Psoas muscle (tissue), 8 donors: ENCODE data around the gene SGMS1. TPM values are rescaled to one million over a fixed set of nuclear protein-coding genes. Genes with fewer than 3 reads are reported as not detected.

Experiments
- ATAC-seq, 4 donors: fragments of 200-7000 bp; cut with Tn5 transposase; one replicate each; pipeline ENCODE4 v1.9.1; 2020; ENCODE audit warnings: moderate library complexity in 3 of 4, mild to moderate bottlenecking in 2 of 4
- DNase-seq, 2 donors: peaks; one replicate each; pipeline ENCODE4 v3.0.0-alpha.2; 2020
- H3K27ac ChIP-seq: fragments of 200-600 bp; one replicate; pipeline ENCODE4 v1.8.0; 2022
- H3K27me3 ChIP-seq, 3 donors: fragments of 200-600 bp in 1 of 3; one replicate each; pipeline versions ENCODE4 v1.6.1 to v1.8.0; 2013 to 2022; ENCODE audit warnings: low read length in 2 of 3, mild to moderate bottlenecking in 2 of 3, moderate library complexity in 1 of 3; ENCODE audit not compliant: insufficient read depth in 3 of 3
- H3K36me3 ChIP-seq, 2 donors: fragments of 200-600 bp in 1 of 2; one replicate each; pipeline versions ENCODE4 v1.6.1 to v1.8.0; 2013 to 2022; ENCODE audit warnings: low read depth in 1 of 2, mild to moderate bottlenecking in 1 of 2, moderate library complexity in 1 of 2; ENCODE audit not compliant: insufficient read depth in 1 of 2
- H3K4me1 ChIP-seq: fragments of 200-600 bp; one replicate; pipeline ENCODE4 v1.8.0; 2022
- H3K4me3 ChIP-seq: fragments of 200-600 bp; one replicate; pipeline ENCODE4 v1.8.0; 2022; ENCODE audit warnings: mild to moderate bottlenecking
- H3K9me3 ChIP-seq: fragments of 200-600 bp; one replicate; pipeline ENCODE4 v1.8.0; 2022
- WGBS, 3 donors: extraction: QIAGEN DNeasy Blood & Tissue Kit; methylation state at CpG; one replicate each; pipeline versions ENCODE4 v1.1.6 to v1.1.7; 2013; 5-methylcytosine and 5-hydroxymethylcytosine counted together
- intact Hi-C, 2 donors: fragments of 100-400 bp; cut with DNase I; formaldehyde crosslinking; loops; one replicate each; pipeline versions ENCODE4 v1.11.0 to v1.14.2; 2022
- polyA plus RNA-seq, 3 donors: library from polyadenylated mRNA; stranded (reverse); fragments of 200-250 nt; gene quantifications; one replicate each; pipeline ENCODE4 v1.2.3, GENCODE V29; 2013
- total RNA-seq, 4 donors: library from RNA; stranded (reverse); fragmentation: NEBNext Ultra II Directional in 2 of 4; extraction: Animal tissue kit (Norgen Biotek cat#: 25700) in 2 of 4; gene quantifications; one replicate each; pipeline versions ENCODE4 v1.2.1 to v1.2.4, GENCODE V29; 2021 to 2023
- TF ChIP-seq, protein P1 (sequence below): fragments of 200-600 bp; IDR thresholded peaks from one replicate; pipeline ENCODE4 v1.8.0; 2022; ENCODE audit warnings: antibody characterized with exemption
- donor health status: healthy with polysubstance abuse.
- donor health status: DM: no; HTN: no; CAD: no; lungs with moderate emphysema.
- donor health status: Bipolar disorder and iron deficiency.
- donor health status: healthy.
- donor health status: DM: yes; HTN: yes; CAD: no.
- donor health status: DM: no; HTN: no; CAD: no.
- donor health status: DM: no; HTN: no; CAD: no.
- donor health status: DM: yes; HTN: yes; CAD: no.

The SGMS1 gene
- total and polyA plus RNA-seq, 7 donors: 6.2 to 16.7 (median 11.3) TPM

GRCh38 chr10:50316174-50316573 is 307.6 kb downstream of the SGMS1 start:
- intact Hi-C loops: no loop called here
- TF ChIP-seq, protein P1, sequence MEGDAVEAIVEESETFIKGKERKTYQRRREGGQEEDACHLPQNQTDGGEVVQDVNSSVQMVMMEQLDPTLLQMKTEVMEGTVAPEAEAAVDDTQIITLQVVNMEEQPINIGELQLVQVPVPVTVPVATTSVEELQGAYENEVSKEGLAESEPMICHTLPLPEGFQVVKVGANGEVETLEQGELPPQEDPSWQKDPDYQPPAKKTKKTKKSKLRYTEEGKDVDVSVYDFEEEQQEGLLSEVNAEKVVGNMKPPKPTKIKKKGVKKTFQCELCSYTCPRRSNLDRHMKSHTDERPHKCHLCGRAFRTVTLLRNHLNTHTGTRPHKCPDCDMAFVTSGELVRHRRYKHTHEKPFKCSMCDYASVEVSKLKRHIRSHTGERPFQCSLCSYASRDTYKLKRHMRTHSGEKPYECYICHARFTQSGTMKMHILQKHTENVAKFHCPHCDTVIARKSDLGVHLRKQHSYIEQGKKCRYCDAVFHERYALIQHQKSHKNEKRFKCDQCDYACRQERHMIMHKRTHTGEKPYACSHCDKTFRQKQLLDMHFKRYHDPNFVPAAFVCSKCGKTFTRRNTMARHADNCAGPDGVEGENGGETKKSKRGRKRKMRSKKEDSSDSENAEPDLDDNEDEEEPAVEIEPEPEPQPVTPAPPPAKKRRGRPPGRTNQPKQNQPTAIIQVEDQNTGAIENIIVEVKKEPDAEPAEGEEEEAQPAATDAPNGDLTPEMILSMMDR: no peak
- Histone ChIP-seq H3K4me1 (peaks cover 10% of the 10 kb centered on the region), H3K4me3 (no peak overlapping the region), H3K36me3 (peaks cover 0 to 1% of the 10 kb centered on the region in 2 donors), H3K27ac (no peak overlapping the region), H3K27me3 (no peaks in the 10 kb centered on the region), H3K9me3 (no peaks in the 10 kb centered on the region)
- WGBS, 3 donors: 75 to 82% (median 78%) methylated on average over 3 of the region's 3 CpGs
- no peak for ATAC-seq
- DNase-seq: no peak

DNA sequence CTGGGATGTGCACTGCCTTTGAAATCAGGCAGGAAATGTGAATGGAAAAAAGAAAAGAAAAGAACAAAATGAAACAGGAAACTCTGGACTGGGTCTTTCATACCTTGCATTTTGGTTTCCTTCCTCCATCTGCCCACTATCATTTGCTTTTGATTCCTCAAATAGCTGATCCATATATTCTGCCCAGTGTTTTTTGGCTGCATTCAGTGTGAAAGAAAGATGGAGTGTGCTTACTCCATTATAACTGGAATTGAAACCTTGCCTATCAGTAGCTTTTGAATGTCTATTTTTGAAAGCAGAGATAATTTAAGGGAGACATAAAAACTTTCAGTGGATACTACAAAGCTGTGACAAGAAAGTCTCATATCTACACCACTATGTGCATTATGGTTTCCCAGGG is 308.3 kb downstream of the SGMS1 start:
- H3K4me1 ChIP-seq: peaks cover 10% of the 10 kb centered on the region
- H3K27ac ChIP-seq: no peak overlapping the region
- peaks cover 0 to 9% of the 10 kb centered on the region in 2 donors for H3K36me3 ChIP-seq
- TF ChIP-seq, protein P1: no peak
- no peak for ATAC-seq
- H3K4me3 ChIP-seq: no peak overlapping the region
- no peaks in the 10 kb centered on the region for H3K9me3 ChIP-seq
- no peaks in the 10 kb centered on the region for H3K27me3 ChIP-seq
- no peak for DNase-seq
- intact Hi-C loops: no loop called here

GRCh38 chr10:50314169-50315071 is 309.3 kb downstream of the SGMS1 start:
- peaks cover 10% of the 10 kb centered on the region for H3K4me1 ChIP-seq
- H3K4me3 ChIP-seq: no peak overlapping the region
- no peak overlapping the region for H3K27ac ChIP-seq
- 95 to 97% (median 96%) methylated on average over 10 of the region's 10 CpGs for WGBS, 3 donors
- TF ChIP-seq, protein P1: no peak
- no peak for DNase-seq
- no peak for ATAC-seq
- no peaks in the 10 kb centered on the region for H3K27me3 ChIP-seq
- intact Hi-C loops: no loop called here
- peaks cover 0 to 17% of the 10 kb centered on the region in 2 donors for H3K36me3 ChIP-seq
- no peaks in the 10 kb centered on the region for H3K9me3 ChIP-seq

- no peaks in the 10 kb centered on the region for H3K27me3 ChIP-seq
- no peak overlapping the region for H3K4me3 ChIP-seq
- H3K4me1 ChIP-seq: peaks cover 10% of the 10 kb centered on the region
- intact Hi-C loops: no loop called here
- H3K27ac ChIP-seq: no peak overlapping the region
- WGBS, 3 donors: 85 to 94% (median 92%) methylated on average over 10 of the region's 10 CpGs
- TF ChIP-seq, protein P1: no peak
- peaks cover 0 to 32% of the 10 kb centered on the region in 2 donors for H3K36me3 ChIP-seq
- DNase-seq: no peak
- no peaks in the 10 kb centered on the region for H3K9me3 ChIP-seq
- no peak for ATAC-seq
Measured at GRCh38 chr10:50312464-50313437, 311.0 kb downstream of the SGMS1 start.
